ENCODE results near the gene CHST3.

The CHST3 gene

DNA sequence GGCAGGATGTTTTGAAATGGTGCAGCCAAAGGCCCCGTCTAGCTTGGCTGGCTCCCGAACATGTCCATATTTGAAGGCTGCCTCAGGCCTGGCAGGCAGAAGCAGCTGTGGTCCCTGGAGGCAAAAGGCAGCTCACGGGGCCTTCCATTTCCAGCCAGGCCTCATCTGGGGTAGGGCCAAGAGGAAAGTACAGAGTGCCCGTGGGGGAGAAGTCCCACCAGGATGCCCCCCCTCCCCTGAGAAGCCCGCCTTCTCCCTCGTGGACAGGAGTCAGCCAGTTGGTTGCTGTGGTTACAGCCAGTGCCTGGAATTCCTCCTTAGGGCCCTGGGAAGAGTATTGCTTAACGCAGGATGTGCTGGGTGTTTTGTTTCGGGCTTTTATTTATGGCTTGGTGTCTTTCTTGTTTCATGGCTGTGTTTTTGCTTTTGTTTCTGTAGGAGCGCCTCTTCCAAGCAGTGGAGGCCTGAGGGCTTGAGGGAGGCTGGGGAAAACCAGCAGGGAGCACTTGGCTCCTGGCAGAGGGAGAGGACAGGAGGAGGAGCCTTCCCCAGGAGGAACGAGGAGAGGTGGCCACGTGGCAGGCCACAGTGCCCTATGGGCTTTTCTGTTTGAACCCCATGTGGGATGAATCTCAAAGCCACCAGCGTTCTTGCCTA is 45.4 kb downstream of the CHST3 start:
- in situ Hi-C loops (cut with MboI; ENCODE audit: low sequenced_read_pairs) = no loop called here

DNA sequence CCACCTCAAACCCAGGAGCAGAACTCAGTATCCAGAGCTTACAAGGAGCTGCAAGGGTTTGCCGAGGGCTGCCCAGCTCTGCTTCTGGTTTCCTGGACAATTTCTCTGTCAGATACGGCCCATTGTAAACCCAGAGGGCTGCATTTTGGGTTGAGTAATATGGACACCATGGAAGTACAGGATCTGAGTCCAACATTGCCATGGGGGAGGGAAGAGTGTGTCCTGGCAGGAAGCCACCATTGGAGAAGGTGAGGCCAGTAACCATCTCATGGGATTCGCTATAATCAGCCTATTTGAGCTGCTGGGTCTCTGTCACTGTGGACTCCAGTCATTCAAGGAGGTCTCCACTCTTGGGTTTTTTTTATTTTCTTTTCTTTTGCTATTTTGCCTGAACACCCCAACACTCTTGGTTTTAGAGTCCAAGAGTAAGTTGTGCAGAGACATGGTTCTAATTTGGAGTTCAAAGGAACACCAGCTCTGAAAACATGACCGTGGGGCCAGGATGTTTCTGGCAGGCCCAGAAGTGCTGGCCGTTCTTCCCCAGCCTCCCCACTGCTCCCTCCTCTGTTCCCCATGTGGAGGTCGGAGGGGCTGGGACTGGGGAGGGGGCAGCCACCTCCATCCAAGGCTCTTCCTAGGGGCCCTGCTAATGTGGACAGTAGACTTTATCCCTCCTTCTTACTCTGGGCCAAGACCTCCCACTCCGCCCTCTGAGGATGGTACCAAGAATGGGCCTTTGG is 46.2 kb downstream of the CHST3 start:
- in situ Hi-C loops (cut with MboI; ENCODE audit: low sequenced_read_pairs) = no loop called here

DNA sequence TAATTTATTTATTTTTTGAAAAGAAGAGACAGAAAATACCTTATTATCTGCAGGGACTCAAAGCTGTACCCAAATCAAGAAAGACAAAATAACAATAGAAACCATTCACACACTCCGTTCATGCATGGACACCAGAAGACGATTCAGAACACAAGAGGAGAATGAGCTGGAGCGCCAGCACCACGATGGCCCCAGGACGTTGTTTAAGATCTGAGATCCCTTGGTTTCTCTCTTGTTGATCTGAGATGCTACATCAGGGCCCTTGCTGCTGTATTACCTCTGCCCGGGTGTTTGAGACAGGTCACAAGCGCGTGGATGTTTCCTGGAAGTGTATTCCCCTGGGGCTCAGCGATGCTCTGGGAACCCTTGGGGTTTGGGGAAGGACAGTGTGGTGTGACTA is 46.8 kb downstream of the CHST3 start:
- in situ Hi-C loops (cut with MboI; ENCODE audit: low sequenced_read_pairs) = no loop called here

DNA sequence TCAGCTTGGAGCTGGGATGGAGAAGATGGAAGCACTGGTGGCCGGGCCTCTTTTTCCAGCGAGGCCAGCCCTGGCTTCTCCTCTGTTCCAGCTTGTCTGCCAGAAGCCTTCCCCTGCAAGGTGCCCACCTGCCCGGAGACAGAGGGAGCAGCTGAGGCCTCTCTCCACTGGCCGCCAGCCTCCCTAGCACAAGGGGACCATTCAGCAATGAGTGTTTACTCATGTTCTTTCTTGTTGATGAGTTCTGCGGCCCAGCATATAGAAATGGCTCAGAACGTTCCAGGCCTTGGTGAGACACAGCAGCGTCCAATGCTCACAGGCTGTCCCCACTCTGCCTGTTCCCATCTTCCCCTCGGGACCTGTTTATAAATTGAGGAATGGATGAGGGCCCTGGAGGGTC is 47.3 kb downstream of the CHST3 start:
- in situ Hi-C loops (cut with MboI; ENCODE audit: low sequenced_read_pairs) = no loop called here

DNA sequence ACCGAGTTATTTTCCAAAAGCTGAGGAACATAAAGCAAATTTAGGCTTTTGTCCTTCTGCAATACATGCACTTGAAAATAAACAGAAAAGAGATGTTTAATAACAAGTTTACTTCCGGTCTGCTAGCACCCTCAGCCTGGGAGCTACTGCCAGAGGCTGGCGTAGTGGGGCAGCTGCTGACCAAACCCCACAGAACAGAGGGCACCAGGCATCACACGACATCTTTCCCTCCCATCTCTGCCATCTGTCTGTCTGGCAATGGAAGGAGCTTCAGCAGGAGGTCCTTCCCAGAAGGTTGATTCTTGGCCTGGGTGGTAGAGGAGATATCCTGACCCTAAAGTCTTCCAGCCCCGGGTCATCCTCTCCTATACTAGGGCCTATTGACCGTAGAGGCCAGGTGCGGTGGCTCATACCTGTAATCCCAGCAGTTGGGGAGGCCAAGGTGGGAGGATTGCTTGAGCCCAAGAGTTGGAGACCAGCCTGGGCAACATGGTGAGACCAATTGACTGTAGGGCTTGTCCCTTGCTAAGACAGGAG is 47.8 kb downstream of the CHST3 start:
- in situ Hi-C loops (cut with MboI; ENCODE audit: low sequenced_read_pairs) = no loop called here

DNA sequence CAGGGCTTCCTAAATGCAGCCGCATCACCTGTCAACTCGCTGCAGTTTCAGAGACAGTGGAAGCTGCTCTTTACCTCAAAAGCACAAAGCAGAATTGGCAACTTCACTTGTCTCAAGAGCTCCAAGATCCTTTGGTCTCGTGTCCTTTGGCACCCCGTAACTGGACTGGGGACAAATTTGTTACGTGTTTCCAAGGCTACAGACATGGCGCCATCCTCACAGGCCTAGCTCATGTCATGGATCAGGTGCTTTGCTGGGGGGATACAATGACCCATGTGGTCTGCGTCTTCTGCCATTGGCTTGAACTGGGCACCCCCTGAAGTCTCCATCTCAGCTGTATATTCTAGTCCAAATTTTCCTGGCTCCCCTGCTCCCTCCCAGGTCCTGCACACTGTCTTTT is 48.6 kb downstream of the CHST3 start:
- in situ Hi-C loops (cut with MboI; ENCODE audit: low sequenced_read_pairs) = no loop called here

DNA sequence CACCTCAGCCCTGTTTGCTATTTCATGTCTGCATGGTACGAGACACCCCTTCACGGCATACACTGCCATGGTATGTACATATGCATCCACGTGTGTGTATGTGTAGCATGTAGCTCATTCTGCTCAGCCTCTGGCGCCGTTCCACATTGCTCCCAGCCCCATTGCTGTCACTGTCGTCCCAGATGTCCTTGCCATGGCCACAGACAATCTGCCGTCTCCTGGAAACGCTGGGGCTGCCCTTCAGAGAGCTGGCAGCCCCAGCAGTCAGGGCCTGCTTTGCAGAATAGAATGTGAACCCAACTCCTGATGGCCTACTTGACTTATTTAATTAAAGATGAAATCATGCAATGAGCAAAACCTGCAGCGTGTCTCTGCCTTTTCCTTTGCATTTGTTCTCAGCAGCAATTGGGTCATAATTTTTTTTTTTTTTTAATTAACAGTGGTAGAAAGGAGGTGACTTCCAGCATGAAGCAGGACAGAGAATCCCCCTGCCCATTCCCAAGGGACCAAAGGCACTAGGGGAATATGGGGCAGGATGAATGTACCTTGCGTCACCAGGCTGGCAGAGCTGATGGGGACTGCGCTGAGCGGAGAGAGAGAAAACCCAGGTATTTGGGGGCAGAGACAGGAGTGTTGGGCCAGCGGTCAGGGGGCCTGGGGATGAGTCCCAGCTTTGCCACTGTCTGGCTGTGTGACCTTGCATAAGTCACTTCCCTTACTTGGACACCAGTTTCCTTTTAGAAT is 49.2 kb downstream of the CHST3 start:
- in situ Hi-C loops (cut with MboI; ENCODE audit: low sequenced_read_pairs) = no loop called here

DNA sequence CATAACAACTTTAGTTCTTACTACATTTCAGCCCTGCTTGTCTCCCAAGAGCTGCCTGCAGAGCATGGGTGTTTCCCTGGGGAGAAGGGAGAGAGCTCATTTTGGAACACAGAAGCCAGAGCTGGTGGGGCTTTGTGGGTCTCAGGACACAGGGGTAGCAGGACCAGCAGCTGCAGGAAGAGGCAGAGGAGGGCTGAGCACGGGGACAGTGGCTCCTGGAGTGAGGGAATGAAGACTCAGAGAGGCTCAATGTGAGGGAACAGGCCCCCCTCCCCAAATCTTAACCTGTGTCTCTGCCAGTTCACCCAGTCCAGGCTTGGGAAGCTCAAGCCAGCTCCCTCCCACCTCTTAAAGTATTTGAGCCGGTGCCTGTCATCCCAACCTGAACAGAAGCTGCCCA is 50.0 kb downstream of the CHST3 start:
- in situ Hi-C loops (cut with MboI; ENCODE audit: low sequenced_read_pairs) = no loop called here

DNA sequence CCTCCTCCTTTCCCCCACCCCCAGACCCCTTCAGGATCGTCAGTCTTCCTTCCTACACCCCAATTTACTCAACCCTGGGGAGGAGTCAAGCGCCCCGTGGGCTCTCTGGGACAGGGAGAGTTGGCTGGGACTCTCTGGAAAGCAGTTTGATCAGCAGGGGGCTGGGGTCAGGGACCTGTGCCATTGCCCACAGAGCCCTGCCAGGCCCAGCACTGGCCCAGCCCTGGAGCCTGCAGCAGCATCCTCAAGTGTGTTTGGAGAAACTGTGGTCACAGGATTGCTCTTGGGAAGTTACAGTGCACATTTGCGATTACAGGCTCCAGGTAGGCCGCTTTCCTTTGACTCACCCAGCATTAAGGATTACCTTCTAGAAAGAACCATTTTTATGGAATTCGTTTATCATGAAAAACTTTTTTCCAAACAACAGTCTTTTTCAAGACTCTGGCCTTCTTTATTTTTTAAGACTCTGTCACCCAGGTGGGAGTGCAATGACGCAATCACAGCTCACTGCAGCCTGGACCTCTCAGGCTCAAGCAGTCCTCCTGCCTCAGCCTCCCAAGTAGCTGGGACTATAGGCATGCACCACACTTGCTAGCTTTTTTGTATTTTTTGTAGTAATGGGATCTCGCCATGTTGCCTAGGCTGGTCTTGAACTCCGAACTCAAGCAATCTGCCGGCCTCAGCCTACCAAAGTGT is 50.7 kb downstream of the CHST3 start:
- in situ Hi-C loops (cut with MboI; ENCODE audit: low sequenced_read_pairs) = no loop called here

DNA sequence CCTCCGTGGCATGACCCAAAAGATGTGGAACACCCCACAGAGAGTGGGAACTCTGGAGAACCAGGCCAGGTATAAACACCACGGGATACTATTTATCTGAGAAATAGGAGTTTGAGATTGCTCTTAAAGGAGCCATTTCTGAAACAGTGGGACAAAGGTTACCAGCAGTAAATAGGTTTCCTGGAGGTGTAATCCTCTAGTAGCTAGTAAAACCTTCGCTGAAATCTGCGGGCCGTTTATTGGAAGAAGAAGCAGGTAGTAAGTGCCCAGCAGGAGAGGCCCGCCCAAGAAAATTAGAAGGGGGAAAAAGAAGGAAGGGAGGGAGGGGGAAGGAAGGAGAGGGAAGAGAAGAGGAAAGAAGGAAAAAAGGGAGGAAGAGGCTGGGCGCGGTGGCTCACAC is 51.6 kb downstream of the CHST3 start:
- in situ Hi-C loops (cut with MboI; ENCODE audit: low sequenced_read_pairs) = no loop called here

DNA sequence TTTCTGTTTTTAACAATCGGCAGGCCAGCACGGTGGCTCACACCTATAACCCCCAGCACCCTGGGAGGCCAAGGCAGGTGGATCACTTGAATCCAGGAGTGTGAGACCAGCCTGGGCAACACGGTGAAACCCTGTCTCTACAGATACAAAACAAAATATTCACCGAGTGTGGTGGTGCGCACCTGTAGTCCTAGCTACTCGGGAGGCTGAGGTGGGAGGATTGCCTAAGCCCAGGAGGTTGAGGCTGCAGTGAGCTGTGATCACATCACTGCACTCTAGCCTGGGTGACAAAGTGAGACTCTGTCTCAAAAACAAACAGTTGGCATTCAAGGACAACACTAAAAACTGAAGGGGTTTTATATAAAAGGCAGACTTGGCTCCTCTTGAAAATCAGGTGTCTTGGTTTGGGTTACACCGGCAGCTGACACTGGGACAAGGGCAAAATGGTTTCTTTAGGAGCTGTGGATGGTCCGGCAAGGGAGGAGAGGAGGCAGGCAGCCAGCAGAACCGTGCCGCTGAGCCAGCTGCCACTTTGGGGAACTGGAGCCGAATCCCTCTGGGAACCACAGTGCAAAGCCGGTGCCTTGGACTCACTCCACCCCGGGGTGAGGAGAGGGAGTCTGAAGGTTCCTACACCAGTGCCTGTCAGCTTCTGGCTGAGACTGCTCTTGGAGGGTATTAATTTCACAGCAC is 52.6 kb downstream of the CHST3 start:
- in situ Hi-C loops (cut with MboI; ENCODE audit: low sequenced_read_pairs) = no loop called here

DNA sequence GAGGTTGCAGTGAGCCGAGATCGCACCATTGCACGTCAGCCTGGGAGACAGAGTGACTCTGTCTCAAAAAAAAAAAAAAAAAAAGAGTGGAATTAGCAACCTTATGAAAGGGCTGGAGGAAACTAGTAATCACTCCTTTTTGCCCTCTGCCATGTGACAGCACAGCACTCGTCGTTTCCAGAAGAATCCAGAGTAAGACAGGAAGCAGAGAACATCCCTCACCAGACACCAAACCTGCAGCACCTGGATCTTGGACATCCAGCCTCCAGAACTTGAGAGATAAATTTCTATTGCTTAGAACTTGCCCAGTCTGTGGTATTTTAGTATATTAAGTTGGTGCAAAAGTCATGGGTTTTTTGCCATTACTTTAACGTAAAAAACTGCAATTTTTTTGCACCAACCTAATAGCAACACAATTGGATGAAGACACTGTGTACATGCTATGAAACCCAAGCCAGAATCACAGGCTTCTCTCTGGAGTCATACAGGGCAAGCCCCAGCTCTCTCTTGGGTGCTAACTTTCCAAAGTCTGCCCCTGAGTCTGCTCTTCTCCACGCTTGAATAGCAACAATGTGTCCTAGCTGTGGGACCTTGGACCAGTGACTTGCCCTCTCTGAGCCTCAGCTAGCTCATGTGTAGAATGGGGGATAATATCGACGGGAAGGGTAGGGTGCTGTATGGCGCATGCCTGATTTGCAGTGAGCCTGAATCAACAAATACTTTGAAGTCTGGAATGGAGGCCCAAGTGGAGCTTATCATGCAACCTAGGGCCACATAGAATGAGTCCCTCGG is 55.1 kb downstream of the CHST3 start:
- in situ Hi-C loops (cut with MboI; ENCODE audit: low sequenced_read_pairs) = no loop called here

DNA sequence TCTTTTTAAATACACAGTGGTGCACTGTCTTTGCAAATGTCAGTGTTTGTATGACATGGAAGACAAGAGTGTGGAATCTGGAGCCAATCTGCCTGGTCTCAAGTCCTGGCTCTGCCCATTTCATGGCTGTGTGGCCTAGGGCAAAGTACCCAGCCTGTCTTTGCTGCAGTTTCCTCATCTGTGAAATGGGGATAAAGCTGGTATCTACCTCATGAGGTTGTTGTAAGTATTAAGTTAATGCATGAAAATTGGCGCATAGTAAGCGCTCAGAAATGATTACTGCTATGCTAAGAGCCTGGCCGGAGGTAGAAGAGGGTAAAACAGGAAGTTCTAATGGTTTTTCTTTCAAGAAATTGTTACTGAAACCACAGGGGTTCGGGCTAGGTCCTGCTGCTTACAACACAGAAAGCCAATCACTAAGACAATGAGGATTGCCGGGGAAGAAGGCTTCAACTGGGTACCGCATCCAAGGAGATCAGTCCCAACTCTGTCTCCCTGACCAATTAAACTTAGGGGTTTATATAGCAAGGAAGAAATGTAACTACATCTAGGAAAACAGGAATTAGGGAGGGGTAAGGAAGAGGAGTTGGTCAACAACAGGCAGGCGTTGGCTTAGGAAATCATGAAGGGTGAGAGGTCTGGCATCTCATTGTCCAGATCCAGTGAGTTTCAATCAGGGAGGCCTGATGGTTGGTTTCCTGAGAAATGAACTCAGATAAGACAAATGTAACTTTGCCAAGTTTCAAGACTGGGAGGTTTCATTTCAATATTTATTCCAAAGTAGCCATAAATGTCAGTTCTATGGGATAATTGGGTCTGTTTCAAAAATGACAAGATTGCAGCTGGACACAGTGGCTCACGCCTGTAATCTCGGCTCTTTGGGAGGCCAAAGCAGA is 57.0 kb downstream of the CHST3 start:
- in situ Hi-C loops (cut with MboI; ENCODE audit: low sequenced_read_pairs) = no loop called here

DNA sequence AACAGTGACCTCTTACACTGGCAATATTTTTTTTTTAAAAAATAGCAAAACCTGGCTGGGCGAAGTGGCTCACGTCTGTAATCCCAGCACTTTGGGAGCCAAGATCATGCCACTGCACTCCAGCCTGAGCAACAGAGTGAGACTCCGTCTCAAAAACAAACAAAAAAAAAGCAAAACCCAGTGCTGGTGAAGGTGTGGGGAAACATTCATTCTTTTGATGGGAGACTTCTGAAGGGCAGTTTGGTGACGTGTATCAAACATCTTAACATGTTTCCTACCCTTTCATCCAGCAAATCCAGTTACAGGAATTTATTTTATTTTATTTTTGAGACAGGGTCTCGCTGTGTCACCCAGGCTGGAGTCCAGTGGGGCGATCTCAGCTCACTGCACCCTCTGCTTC is 58.0 kb downstream of the CHST3 start:
- in situ Hi-C loops (cut with MboI; ENCODE audit: low sequenced_read_pairs) = no loop called here

DNA sequence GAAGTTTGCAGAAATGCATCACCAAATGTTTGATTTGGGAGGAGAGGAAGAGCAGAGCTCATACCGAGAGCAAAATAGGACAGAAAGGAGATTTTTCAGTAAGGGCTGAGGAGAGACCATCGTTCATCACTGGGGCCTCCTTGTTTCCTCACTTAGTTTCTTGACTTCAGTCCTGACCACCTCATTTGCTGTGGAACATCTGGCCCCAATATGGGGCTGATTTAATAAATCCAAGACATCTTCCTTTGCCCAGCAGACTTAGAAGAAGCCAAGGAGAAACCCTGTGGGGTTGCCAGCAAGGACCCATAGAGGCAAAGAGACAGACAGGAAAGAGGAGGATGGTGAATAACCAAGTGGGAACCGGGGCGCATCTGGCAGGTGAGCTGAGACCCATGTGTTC is 60.4 kb downstream of the CHST3 start:
- in situ Hi-C loops (cut with MboI; ENCODE audit: low sequenced_read_pairs) = no loop called here

DNA sequence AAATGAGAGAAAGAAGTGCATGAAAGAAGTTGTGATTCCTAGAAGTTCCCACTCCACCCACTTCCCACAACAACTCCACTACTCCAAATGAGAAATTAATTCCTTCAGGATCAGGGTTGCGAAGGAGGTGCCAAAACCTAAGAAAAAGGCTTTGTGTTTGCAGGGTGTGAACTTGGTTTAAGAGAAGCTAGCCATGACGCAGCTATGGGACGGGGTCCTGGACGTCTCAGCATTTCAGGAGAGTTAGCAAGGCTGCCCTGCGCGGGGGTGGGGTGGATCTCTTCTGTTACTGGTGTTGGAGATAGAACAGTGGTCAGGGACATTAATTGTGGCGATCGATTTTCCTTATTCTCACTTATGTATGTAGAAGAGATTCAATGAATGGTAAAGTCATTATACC is 61.2 kb downstream of the CHST3 start:
- in situ Hi-C loops (cut with MboI; ENCODE audit: low sequenced_read_pairs) = no loop called here

DNA sequence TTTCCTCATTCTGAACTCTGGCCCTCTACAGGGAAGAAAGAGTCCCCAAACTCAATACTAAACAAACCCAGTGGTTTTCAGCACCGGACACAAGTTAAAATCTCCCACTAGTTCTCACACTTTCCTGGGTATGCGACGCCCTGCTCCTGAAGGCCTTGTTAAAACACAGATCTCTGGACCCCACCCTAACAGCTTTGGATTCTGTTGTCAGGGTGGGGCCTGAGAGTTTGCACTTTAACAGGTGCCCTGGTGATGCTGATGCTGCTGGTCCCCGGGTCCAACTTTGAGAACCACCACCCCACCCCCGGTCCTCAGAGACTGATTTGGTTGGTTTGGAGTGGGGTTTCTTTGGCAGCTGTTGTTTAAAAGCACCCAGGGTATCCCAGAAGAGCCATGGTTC is 61.6 kb downstream of the CHST3 start:
- in situ Hi-C loops (cut with MboI; ENCODE audit: low sequenced_read_pairs) = no loop called here

DNA sequence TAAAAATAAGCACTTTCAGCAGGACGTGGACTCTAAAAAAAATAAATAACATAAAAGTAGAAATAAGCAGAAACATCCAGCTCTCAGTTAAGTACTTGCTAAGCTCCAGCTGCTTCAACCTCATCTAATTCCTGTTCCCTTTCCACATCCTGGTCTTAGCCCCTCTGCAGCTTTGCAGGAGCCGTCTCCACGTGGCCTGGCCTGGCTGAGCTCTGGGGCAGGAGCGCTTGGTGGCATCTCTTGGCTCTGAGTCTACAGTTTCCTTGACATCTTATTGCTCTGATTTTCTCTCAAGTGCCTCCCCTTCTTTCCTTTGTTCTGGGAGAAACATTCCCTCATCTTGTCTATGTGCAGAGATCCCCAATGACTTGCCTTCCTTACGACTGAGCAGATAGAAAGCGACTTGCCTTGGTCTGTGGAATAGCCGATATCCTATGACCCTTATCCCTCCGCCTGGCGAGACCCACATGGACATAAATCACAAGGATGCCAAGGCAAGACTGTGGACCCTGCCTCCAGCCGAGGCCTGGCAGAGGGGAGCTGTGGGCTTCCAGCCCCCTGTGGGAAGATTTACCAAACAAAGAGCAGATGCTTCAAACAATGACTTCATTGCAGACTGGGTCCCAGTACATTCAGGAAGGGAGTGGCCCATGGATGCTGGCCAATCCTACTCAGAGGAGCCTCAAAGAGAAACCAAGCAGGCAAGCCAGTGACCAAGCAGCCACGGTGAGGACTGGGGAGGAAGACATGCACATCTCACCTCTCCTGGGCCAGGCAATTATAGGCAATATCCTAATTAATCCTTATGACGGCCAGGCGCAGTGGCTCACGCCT is 62.3 kb downstream of the CHST3 start:
- in situ Hi-C loops (cut with MboI; ENCODE audit: low sequenced_read_pairs) = no loop called here

Measured in hTERT RPE-1 (cell line).